ENCODE data around the gene FADS2.

Gene FADS2

DNA sequence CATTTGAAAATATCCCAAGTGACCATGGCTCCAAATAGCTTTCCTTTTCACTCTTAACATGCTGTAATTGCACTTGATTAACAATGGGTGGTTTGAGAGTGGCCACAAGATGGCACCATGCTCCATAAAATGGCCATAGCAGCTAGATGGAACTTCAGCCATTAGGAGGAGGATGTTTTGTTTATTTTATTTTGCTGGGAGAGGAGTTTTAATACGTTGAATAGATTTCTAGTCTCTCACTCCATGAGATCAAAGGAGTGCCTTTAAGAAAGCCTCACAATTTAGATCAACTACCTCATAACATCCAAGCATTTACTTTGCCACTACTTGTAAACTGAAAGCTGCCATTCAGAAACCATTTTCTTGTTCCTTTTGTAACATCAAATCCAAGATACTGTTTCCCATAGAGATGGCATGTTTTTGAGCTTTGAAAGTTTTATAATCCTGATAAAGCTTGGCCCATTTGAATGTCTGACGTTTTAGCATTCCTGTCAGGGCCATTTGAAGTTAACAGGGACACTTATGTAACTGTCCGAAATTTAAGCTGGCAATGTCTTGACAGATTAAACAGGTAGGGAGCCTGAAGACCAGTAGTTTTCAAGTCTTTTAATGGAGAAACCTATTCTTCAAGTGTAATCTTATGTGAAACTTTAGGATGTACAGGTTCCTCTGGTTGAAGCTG, 30.7 kb upstream of the FADS2 start:
- peak; percentile 82 for DNase-seq

GRCh38 chr11:61799665-61800284, 28.3 kb upstream of the FADS2 start:
- DNase-seq: no peak

- DNase-seq: no peak
Observed at GRCh38 chr11:61800331-61801281, 27.5 kb upstream of the FADS2 start.

DNA sequence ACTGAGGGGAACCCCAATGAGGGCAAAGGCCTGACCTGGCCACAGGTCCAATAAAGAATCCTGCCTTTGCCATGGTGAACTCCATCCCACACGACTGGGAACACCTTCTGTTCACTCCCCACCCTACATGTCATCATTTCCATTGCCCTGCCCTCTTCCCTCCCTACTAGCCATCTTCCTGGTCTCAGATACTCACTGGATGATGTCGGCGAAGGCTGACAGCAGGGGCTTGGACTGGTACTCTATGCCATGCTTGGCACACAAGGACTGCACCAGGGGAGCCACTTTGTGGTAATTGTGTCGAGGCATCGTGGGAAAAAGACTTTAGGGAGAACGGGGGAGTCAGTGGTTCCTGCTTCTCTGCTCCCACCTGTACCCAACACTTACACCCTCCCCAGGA, 25.5 kb upstream of the FADS2 start:
- DNase-seq: no peak

DNA sequence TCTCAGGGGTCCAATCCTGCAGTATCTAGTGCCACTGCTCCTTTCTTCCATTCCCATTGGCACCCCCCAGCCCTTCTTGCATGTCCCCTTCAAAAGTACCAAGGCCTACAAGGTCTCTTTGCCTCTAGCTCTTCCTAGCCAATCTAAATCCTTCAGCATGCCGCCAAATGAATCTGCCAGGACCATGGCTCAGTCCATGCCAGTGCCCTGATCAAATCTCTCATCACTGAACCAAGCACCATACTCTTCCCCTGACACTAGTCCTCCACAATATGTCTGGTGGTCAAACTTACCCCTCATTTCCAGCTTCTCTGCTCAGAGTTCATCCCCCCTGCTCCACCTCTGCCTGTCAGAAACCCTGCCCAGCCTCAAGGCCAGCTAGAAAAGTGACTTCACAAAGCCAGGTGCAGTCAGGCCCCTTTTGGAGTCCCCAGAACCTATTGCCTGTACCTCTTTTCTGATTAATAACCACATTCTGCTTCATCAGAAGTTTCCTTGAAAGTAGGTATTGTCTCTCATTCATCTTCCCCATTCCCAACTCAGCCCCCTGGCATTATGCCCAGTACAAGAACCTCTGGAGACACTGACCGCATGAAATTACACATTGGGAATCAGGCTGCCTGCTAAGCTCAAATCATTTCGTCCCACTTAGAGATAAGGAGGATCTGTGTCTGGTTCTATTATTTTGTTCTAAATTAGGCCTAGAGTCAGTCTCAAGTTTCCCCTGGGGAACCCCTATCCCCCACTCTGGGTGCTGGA, 24.0 kb upstream of the FADS2 start:
- no peak for DNase-seq

DNA sequence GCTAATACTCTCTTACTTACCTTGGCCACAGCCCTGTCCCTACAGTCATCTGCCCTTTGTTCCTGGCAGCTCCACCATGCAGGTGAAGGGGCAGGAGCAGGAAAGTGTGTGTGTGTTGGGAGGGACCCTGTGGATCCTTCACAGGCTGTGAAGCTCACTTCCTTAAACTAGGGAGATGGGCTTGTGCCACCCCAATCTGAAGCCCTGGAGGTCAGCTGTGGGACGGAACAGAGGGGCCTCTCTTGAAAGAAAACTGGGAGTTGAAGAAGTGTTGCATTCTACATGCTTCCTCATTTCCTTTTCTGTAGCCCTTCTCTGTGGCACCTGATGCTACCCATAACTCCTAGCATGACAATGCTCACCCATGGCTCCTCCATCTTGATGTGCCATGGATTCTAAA, 23.0 kb upstream of the FADS2 start:
- DNase-seq: no peak

DNA sequence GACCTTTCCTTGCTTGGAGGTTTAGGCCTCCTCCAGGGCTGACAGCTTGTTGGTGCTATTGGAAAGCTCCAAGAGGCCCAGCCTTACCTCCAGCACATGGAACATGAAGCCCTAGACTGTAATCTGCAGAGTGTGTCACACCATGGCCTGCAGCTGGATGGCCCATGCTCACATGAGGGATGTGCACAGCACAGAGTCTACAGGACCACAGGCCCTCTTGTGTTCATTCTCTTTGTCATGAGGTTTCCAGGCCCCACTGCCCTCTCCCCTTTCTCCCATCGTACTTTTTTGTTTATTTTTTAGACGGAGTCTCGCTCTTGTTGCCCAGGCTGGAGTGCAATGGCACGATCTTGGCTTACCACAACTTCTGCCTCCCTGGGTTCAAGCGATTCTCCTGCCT, 21.3 kb upstream of the FADS2 start:
- no peak for DNase-seq

- DNase-seq: no peak
Observed at GRCh38 chr11:61810671-61811175, 17.4 kb upstream of the FADS2 start.

DNA sequence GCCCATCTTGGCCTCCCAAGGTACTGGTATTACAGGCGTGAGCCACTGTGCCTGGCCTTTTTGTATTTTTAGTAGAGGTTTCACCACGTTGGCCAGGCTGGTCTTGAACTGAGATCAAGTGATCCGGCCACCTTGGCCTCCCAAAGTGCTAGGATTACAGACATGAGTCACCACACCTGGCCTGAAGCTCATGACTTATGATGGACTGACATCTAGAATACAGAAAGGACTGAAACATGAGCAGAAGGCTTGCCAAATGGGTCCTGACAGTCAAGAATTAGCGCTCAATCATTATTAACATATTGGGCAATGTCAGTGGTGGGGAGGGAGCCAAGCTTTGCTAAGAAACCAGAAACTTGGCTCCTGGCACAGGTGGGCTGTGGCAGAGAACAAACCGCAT, 16.3 kb upstream of the FADS2 start:
- DNase-seq: no peak

GRCh38 chr11:61812736-61813411, 15.2 kb upstream of the FADS2 start:
- no peak for DNase-seq

GRCh38 chr11:61814247-61814957, 13.7 kb upstream of the FADS2 start:
- no peak for DNase-seq

DNA sequence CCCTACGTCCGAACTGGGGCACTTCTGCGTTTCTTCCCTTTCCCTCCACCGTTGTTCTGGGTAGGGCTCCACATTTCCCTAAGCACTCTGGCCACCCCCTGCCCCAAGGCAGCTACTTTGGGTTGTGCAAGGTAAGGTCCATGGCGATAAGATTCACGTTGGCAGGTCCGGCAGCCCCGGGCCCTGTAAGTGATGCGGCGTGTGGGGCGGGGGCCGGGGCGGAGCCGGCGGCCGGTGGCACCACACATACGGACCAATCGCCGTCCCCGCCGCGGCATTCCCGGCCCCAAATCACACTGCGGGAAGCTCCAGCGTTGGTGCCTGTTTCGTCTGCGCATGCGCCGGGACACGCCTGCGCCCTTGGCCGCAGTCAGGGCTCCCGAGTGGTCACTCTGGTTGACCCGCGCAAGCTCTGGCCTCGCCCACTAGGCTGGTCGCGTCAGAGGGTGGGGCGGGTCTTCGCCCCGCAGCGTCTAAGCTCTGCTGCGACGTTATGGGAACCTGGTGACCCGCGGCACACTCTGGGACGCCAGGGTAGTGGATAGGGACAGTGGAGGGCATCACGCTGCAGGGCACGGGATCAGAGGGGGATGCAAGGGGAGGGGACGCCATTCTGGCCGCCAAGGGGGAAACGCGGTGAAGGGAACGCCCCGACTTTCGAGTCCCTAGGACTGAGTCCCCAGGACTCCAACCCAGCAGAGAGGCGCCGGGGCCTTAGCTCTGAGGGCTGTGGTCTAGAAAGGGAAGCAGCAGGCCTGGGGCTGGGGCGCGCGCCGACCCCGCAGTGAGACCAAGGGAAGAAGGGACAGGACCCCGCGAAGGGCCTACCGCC, 12.9 kb upstream of the FADS2 start:
- DNase-seq: peak; percentile 44

- peak; percentile 53 for DNase-seq
Observed at GRCh38 chr11:61815790-61816735, 12.0 kb upstream of the FADS2 start.

GRCh38 chr11:61816736-61817455, 11.2 kb upstream of the FADS2 start, which contains the start of gene FADS1:
FADS1 (minus strand) TSS chr11:61817003; CDS start chr11:61816929, 74 bp downstream.
- peak; percentile 80 for DNase-seq

- no peak for DNase-seq
Observed at GRCh38 chr11:61817471-61818202, 10.5 kb upstream of the FADS2 start.

DNA sequence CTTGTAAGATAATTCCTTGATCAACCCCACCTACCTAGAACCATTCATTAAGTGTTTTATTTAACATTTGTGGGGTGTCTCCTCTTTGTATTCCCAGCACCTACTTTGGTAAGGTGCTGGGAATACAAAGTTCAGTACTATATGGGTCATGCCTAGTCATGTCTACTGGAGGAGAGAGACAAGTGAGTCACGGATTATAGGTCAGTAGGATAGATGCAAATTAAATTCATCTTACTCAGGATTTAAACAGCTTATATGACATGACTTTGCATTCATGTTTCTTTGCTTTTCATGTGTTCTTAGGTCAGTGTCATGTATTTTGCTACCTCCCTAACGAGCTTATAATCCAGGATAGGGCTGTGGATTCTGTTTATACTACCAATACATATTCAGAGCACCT, 7.9 kb upstream of the FADS2 start:
- no peak for DNase-seq

DNA sequence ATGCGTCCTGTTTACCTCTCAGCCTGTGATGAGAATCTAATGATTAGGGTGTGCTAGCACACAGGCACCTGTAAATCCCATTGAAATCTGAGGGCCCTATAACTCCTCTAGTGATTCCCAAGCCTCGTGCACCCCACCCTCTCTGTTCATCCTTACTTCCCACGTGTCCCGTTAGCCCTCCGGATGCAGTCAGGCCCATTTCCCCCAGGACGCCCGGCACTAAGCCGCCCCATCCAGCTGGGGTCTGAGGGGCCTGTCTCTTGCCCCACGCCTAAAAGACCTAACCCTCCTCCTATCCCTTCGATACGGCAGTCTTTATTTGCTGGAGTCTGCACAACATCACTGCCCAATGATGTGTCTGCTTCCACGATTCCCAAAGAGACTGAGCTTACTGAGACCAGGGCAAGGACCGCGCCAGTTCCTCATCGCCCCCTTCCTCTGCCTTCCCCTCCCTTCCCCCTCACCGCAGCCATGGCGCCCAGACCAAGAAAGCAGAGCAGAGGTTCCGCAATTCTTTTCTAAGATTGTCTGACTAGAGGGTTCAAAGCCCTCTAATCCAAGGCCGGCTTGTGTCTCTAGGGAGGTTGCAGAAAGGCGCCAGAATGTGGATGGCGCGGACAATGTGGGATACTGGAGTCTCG, 1.1 kb upstream of the FADS2 start:
- DNase-seq: peak; percentile 8

GRCh38 chr11:61828379-61828628, 204 bp downstream of the FADS2 start:
- no peak for DNase-seq
